IgD-negative memory B cell (primary cell): ENCODE data around the gene S100A4. TPM values are rescaled to one million over a fixed set of nuclear protein-coding genes. Genes with fewer than 3 reads are reported as not detected.
"Not testable (repeated sequence)": the region's sequence is repeated elsewhere in the genome, so short reads cannot be mapped to it uniquely, and the experiment has no call there.

Source experiments
- H3K27ac Mint-ChIP-seq, 3 donors: one replicate each; pipeline ENCODE4 v1.8.0; 2020 to 2022; ENCODE audit warnings: mild to moderate bottlenecking in 3 of 3, mixed read lengths in 3 of 3, moderate library complexity in 1 of 3
- H3K27me3 Mint-ChIP-seq: one replicate; pipeline ENCODE4 v1.8.0; 2021; ENCODE audit warnings: mixed read lengths
- H3K36me3 Mint-ChIP-seq: one replicate; pipeline ENCODE4 v1.8.0; 2020; ENCODE audit warnings: mild to moderate bottlenecking, mixed read lengths
- H3K4me1 Mint-ChIP-seq, 3 donors: one replicate each; pipeline ENCODE4 v1.8.0; 2020 to 2022; ENCODE audit warnings: mixed read lengths in 3 of 3, mild to moderate bottlenecking in 1 of 3
- H3K4me3 Mint-ChIP-seq, 4 donors: one replicate each; pipeline ENCODE4 v1.8.0; 2020 to 2022; ENCODE audit warnings: mild to moderate bottlenecking in 4 of 4, mixed read lengths in 4 of 4, moderate library complexity in 3 of 4
- H3K9me3 Mint-ChIP-seq, 3 donors: one replicate each; pipeline ENCODE4 v1.8.0; 2020 to 2021; ENCODE audit warnings: mixed read lengths in 3 of 3, mild to moderate bottlenecking in 1 of 3
- polyA plus RNA-seq: library from polyadenylated mRNA; unstranded; fragments of 300-500 nt; fragmentation: Illumina TruSeq; gene quantifications from one replicate; pipeline ENCODE4 v1.2.3, GENCODE V29; 2021

S100A4 gene
- polyA plus RNA-seq, 1 donor from 2014 or later: 524 TPM

DNA sequence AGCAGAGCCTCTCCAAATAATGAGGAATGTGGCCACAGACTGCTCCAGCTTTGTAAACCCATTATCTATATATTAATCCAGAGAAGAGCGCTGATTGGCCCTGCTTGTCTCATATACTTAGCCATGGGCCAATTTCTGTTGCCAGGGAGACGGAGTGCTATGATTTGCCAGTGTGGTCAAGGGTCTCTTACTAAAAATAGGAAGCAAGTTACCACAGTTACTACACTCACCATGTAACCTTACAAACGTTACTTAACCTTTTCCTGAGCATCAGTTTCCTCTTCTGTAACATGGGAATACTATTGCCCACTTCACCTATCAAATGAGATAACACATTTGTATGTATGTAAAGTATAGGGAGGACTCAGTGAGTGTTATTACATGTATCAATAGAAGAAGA is 27.7 kb upstream of the S100A4 start:
- Mint-ChIP-seq H3K36me3 (no peaks in the 10 kb centered on the region), H3K27me3 (peaks cover 15% of the 10 kb centered on the region), H3K4me3 (no peak overlapping the region), H3K4me1 (peaks cover 5 to 14% (median 8%) of the 10 kb centered on the region in 3 donors), H3K27ac (no peak overlapping the region), H3K9me3 (no peaks in the 10 kb centered on the region)

- Mint-ChIP-seq H3K27me3 (peaks cover 9% of the 10 kb centered on the region), H3K27ac (peak overlapping the region in 2 of 3 donors; percentile 19 to 59), H3K4me3 (no peak overlapping the region), H3K36me3 (peaks cover 2% of the 10 kb centered on the region), H3K4me1 (peaks cover 5 to 16% (median 10%) of the 10 kb centered on the region in 3 donors), H3K9me3 (no peaks in the 10 kb centered on the region)
Observed at GRCh38 chr1:153572569-153573015, 27.0 kb upstream of the S100A4 start.

- Mint-ChIP-seq H3K27ac (no peak overlapping the region), H3K9me3 (no peaks in the 10 kb centered on the region), H3K4me3 (no peak overlapping the region), H3K36me3 (peaks cover 2% of the 10 kb centered on the region), H3K4me1 (peaks cover 9 to 15% (median 10%) of the 10 kb centered on the region in 3 donors), H3K27me3 (peaks cover 8% of the 10 kb centered on the region)
Observed at GRCh38 chr1:153571706-153572105, 26.1 kb upstream of the S100A4 start.

GRCh38 chr1:153570874-153571273 is 25.3 kb upstream of the S100A4 start:
- Mint-ChIP-seq H3K36me3 (peaks cover 2% of the 10 kb centered on the region), H3K4me1 (peaks cover 12 to 21% (median 15%) of the 10 kb centered on the region in 3 donors), H3K9me3 (no peaks in the 10 kb centered on the region), H3K27me3 (peaks cover 8% of the 10 kb centered on the region), H3K27ac (peak overlapping the region in 1 of 3 donors; percentile 82), H3K4me3 (no peak overlapping the region)

- peaks cover 15 to 25% (median 19%) of the 10 kb centered on the region in 3 donors for H3K4me1 Mint-ChIP-seq
- H3K27ac Mint-ChIP-seq: no peak overlapping the region
- no peaks in the 10 kb centered on the region for H3K9me3 Mint-ChIP-seq
- peak overlapping the region in 2 of 4 donors; percentile 5 to 20 for H3K4me3 Mint-ChIP-seq
- H3K27me3 Mint-ChIP-seq: peaks cover 8% of the 10 kb centered on the region
- peaks cover 2% of the 10 kb centered on the region for H3K36me3 Mint-ChIP-seq
Observed at GRCh38 chr1:153569465-153569864, 23.9 kb upstream of the S100A4 start.

DNA sequence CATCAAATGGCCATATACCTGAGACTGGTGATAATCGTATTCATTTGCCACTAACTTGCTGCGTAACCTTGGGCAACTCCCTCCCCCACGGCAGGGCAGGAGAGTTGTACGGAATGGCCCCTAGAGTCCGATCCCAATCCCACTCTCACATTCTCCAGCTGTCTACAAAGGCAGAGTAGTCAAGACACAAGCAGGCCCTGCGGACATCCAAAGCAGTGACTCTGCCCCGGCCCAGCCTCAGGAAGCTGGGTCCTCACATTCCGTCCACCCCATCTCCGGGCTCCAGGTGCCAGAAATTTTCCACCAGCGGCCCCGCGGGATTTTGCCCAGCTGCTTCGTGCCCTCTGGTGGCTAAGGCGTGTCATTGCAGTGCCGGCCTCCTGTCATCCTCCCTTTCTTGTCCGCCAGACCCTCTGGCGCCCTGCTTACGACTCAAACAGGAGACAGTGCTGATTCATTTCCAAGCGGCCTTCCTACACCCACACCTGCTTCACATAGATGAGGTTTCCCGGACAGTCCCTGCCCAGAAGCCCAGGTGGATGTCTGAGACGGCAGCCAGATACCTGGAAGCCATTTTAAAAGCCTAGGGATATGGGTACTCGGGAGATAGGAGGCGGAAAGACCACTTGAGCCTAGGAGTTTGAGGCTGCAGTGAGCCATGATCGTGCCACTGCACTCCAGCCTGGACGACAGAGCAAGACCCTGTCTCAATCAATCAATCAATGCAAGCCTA is 22.9 kb upstream of the S100A4 start:
- Mint-ChIP-seq H3K9me3 (no peaks in the 10 kb centered on the region), H3K36me3 (peaks cover 2% of the 10 kb centered on the region), H3K4me3 (peak overlapping the region in 2 of 4 donors; percentile 29 to 85), H3K4me1 (peaks cover 15 to 25% (median 19%) of the 10 kb centered on the region in 3 donors), H3K27ac (peak overlapping the region in 2 of 3 donors; percentile 18 to 30), H3K27me3 (peaks cover 8% of the 10 kb centered on the region)

- Mint-ChIP-seq H3K9me3 (no peaks in the 10 kb centered on the region), H3K36me3 (peaks cover 2% of the 10 kb centered on the region), H3K4me1 (peaks cover 15 to 21% (median 19%) of the 10 kb centered on the region in 3 donors), H3K4me3 (peak overlapping the region in 1 of 4 donors; percentile 29), H3K27me3 (peaks cover 8% of the 10 kb centered on the region), H3K27ac (no peak overlapping the region)
Observed at GRCh38 chr1:153567621-153568366, 22.2 kb upstream of the S100A4 start.

DNA sequence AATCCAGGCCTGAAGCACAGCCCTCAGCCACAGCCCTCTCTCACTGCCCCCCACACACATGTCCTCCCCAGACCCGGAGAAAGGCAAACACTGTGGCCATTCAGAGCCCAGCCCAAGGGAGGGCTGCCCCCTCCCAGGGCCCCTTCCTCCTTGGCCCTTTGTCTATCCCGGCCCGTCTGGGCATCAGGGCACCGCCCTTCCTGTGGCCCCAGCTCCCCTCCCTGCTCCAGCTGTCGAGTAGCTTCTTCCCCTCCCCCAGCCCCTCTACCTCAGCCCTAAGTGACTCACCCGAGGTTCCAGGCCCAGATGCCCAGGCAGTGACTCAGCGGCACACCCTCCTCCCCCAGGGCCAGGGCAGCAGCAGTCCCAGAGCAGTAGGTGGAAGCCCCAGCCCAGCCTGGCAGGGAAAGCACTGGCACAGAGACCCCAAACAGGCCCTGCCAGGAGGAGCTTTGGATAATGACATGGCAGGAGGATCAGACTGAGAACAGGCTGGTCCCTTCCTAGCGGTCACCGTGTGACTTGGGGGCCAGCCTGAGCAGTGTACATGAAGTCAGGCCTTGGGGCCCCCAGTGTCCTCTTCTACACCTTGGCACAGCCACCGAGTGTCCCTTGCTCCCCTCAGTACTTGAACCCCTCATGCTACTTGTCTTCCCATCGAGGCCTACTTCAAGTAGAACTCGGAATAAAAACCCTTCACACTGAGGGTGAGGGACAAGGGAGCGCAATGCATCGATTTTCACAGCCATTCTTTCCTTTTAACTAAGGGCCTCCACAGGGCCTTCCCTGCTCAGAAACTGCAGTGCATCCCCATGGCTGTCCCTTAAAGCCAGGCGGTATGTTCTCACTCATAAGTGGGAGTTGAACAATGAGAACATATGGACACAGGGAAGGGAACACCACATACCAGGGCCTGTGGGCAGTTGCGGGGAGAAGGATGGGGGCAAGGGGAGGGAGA is 21.1 kb upstream of the S100A4 start:
- Mint-ChIP-seq H3K27me3 (peaks cover 8% of the 10 kb centered on the region), H3K9me3 (no peaks in the 10 kb centered on the region), H3K4me1 (peaks cover 15 to 19% (median 18%) of the 10 kb centered on the region in 3 donors), H3K27ac (peak overlapping the region in 1 of 3 donors; percentile 78), H3K4me3 (peak overlapping the region in 2 of 4 donors; percentile 45 to 79), H3K36me3 (peaks cover 2% of the 10 kb centered on the region)

- H3K9me3 Mint-ChIP-seq: no peaks in the 10 kb centered on the region
- H3K4me3 Mint-ChIP-seq: peak within 1 kb of the TSS in 3 of 4 donors; percentile 45 to 79 (median 55)
- H3K27me3 Mint-ChIP-seq: peaks cover 8% of the 10 kb centered on the region
- H3K4me1 Mint-ChIP-seq: peaks cover 15 to 18% (median 18%) of the 10 kb centered on the region in 3 donors
- H3K27ac Mint-ChIP-seq: peak within 1 kb of the TSS; percentile 49 to 98 (median 95)
- peaks cover 2% of the 10 kb centered on the region for H3K36me3 Mint-ChIP-seq
Observed at GRCh38 chr1:153565529-153566374, 20.1 kb upstream of the S100A4 start, which contains the start of gene S100A2. S100A2 (minus strand) TSS chr1:153565844; CDS start chr1:153563877, 1,967 bp downstream.

DNA sequence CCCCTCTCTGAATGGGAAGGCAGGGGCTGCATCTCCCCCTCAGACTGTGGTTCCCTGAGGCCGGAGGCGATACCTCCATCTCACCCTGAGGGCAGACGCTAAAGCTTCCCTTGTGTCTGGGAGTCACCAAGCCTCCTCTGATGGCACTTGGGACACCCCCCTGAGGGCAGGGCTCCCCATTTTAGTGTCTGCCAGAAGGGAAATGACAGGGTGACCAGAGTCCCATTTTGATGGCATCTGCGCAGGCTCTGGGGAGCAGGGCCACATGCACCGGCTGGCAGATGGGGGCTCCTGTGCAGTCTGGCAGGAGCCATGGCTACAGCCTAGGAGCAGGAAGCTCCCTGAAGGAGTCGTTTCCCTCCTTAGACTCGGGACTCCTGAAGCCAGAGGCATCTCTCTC is 18.4 kb upstream of the S100A4 start:
- no peak overlapping the region for H3K27ac Mint-ChIP-seq
- no peak overlapping the region for H3K4me3 Mint-ChIP-seq
- H3K9me3 Mint-ChIP-seq: no peaks in the 10 kb centered on the region
- peaks cover 5% of the 10 kb centered on the region for H3K36me3 Mint-ChIP-seq
- no peaks in the 10 kb centered on the region for H3K27me3 Mint-ChIP-seq
- H3K4me1 Mint-ChIP-seq: peaks cover 12 to 18% (median 18%) of the 10 kb centered on the region in 3 donors

DNA sequence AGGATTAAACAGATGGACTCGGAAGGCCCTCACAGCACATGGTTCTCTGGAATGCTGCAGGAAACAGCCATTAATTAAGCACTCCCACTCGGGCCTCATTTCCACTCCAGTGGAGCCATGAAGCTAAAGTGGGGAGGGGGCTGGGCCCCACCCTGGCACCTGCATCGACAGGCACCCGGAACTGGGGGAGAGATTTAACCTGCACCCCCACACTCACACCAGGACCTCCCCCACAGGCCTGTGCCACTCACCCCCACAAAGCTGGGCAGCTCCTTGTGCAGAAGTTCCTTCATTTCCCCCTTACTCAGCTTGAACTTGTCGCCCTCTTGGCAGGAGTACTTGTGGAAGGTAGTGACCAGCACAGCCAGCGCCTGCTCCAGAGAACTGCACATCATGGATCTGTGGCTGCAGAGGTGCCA is 17.9 kb upstream of the S100A4 start:
- no peaks in the 10 kb centered on the region for H3K27me3 Mint-ChIP-seq
- peaks cover 8 to 16% (median 15%) of the 10 kb centered on the region in 3 donors for H3K4me1 Mint-ChIP-seq
- no peak overlapping the region for H3K4me3 Mint-ChIP-seq
- H3K9me3 Mint-ChIP-seq: no peaks in the 10 kb centered on the region
- peaks cover 5% of the 10 kb centered on the region for H3K36me3 Mint-ChIP-seq
- H3K27ac Mint-ChIP-seq: no peak overlapping the region

GRCh38 chr1:153562021-153562420 is 16.4 kb upstream of the S100A4 start:
- H3K27ac Mint-ChIP-seq, H3K4me3 Mint-ChIP-seq, H3K36me3 Mint-ChIP-seq, H3K9me3 Mint-ChIP-seq, H3K27me3 Mint-ChIP-seq: not testable (repeated sequence)
- H3K4me1 Mint-ChIP-seq: peaks cover 5 to 13% (median 12%) of the 10 kb centered on the region in 3 donors

DNA sequence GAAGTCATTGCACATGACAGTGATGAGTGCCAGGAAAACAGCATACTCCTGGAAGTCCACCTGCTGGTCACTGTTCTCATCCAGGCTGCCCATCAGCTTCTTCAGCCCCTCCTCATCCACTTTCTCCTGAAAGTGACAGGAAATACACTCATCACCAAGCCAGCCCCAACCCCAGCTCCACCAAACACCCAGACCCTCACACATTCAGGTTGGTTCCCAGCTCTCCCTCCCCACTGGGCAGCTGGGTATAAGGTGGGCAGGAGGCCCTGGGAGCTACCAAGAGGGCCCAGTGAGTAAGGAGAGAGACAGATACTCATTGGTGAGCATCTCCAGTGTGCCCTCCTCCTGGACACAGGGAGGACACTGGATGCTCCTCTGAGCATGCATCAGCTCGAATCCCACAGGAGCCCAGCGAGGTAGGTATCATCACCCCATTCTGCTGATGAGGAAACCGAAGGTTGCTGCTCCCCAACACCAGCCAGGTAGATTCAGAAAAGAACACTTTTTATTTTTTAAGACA is 15.9 kb upstream of the S100A4 start:
- Mint-ChIP-seq H3K36me3 (peaks cover 3% of the 10 kb centered on the region), H3K27ac (no peak overlapping the region), H3K27me3 (no peaks in the 10 kb centered on the region), H3K4me3 (peak overlapping the region in 1 of 4 donors; percentile 45), H3K4me1 (peaks cover 5 to 8% (median 8%) of the 10 kb centered on the region in 3 donors), H3K9me3 (no peaks in the 10 kb centered on the region)
